Measurements from ENCODE around the gene ZNF638. TPM values are rescaled to one million over a fixed set of nuclear protein-coding genes. Genes with fewer than 3 reads are reported as not detected.

ZNF638 gene
- total RNA-seq, 1 experiment from 2014 or later = 80.8 TPM

DNA sequence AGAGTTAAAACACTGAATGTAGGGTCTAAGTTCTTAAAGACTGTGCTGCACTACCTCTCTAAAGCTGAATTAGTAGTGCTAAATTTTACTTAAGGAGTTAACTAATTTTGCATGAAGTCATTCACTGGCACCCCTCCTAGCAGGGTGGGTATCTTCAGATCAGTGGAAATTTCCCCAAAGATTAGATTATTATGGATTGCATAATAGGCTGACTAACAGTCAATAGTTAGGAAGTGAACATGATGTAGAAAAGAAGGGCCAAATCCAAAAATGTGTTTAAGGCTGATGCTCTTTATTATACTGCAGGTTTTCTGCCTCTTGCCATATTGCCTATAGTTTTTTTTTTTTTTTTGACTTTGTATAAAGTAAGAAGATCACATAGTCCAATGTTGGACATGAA is 5.2 kb downstream of the ZNF638 start:
- BruUV-seq (replicated peaks) = no TSS peak
- no peak overlapping the region for H3K27ac ChIP-seq (ENCODE audit: low read length)
- H3K9me3 ChIP-seq (ENCODE audit: control insufficient read depth, insufficient read depth, low read depth, low read length) = no peaks in the 10 kb centered on the region
- ChIA-PET POLR2A (no interaction called here), CTCF (no interaction called here)
- in situ Hi-C loops (cut with HindIII; ENCODE audit: low pct_unique_long_range_greater_than_20kb, low sequenced_read_pairs) (no loop called here), intact Hi-C loops (cut with micrococcal nuclease; ENCODE audit: unreplicated experiment) (no loop called here)
- H3K36me3 ChIP-seq (ENCODE audit: control insufficient read depth, insufficient read depth, low read length) = peaks cover 5% of the 10 kb centered on the region
- TF ChIP-seq, protein P1, sequence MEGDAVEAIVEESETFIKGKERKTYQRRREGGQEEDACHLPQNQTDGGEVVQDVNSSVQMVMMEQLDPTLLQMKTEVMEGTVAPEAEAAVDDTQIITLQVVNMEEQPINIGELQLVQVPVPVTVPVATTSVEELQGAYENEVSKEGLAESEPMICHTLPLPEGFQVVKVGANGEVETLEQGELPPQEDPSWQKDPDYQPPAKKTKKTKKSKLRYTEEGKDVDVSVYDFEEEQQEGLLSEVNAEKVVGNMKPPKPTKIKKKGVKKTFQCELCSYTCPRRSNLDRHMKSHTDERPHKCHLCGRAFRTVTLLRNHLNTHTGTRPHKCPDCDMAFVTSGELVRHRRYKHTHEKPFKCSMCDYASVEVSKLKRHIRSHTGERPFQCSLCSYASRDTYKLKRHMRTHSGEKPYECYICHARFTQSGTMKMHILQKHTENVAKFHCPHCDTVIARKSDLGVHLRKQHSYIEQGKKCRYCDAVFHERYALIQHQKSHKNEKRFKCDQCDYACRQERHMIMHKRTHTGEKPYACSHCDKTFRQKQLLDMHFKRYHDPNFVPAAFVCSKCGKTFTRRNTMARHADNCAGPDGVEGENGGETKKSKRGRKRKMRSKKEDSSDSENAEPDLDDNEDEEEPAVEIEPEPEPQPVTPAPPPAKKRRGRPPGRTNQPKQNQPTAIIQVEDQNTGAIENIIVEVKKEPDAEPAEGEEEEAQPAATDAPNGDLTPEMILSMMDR (IDR thresholded peaks at IDR 0.05) = no peak
- no peak for TF ChIP-seq POLR2AphosphoS5 (IDR thresholded peaks at IDR 0.05; ENCODE audit: low read depth, low read length)
- no peak for TF ChIP-seq TCF7L2 (IDR thresholded peaks at IDR 0.05; ENCODE audit: low read depth, low read length)
- no peak for TF ChIP-seq SIN3A (IDR thresholded peaks at IDR 0.05; ENCODE audit: borderline replicate concordance, insufficient read depth, low read depth, low read length)
- TF ChIP-seq, protein P2, sequence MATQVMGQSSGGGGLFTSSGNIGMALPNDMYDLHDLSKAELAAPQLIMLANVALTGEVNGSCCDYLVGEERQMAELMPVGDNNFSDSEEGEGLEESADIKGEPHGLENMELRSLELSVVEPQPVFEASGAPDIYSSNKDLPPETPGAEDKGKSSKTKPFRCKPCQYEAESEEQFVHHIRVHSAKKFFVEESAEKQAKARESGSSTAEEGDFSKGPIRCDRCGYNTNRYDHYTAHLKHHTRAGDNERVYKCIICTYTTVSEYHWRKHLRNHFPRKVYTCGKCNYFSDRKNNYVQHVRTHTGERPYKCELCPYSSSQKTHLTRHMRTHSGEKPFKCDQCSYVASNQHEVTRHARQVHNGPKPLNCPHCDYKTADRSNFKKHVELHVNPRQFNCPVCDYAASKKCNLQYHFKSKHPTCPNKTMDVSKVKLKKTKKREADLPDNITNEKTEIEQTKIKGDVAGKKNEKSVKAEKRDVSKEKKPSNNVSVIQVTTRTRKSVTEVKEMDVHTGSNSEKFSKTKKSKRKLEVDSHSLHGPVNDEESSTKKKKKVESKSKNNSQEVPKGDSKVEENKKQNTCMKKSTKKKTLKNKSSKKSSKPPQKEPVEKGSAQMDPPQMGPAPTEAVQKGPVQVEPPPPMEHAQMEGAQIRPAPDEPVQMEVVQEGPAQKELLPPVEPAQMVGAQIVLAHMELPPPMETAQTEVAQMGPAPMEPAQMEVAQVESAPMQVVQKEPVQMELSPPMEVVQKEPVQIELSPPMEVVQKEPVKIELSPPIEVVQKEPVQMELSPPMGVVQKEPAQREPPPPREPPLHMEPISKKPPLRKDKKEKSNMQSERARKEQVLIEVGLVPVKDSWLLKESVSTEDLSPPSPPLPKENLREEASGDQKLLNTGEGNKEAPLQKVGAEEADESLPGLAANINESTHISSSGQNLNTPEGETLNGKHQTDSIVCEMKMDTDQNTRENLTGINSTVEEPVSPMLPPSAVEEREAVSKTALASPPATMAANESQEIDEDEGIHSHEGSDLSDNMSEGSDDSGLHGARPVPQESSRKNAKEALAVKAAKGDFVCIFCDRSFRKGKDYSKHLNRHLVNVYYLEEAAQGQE (IDR thresholded peaks at IDR 0.05; ENCODE audit: insufficient read depth in 1 of 2, low read depth in 2 of 2, low read length in 1 of 2) = no peak
- H3K27me3 ChIP-seq (ENCODE audit: control insufficient read depth, insufficient read depth, low read length) = no peaks in the 10 kb centered on the region
- H3K4me3 ChIP-seq (ENCODE audit: low read depth in 2 of 2, low read length in 2 of 2) = no peak overlapping the region
- no peak for DNase-seq (ENCODE audit: low read depth, low spot score)
- H3K4me1 ChIP-seq (ENCODE audit: control insufficient read depth, insufficient read depth, low read length) = peaks cover 16% of the 10 kb centered on the region
- no peak for ATAC-seq

DNA sequence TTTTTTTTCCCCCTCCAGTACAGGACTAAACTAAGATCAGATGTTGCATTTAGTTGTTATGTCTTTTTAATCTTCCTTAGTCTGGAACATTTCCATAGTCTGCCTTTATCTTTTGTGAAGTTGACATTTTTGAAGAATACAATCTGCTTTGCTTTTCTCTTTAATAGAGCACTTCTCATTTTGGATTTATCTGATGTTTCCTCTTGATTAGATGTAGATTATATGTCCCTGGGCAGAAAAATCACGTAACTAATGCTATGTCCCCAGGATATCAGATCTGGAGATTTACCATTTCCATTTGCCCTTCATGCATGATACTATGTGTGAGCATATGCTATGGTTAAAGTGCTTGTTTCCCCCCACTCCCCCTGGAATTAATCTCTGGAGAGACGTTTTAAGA is 6.2 kb downstream of the ZNF638 start:
- H3K4me1 ChIP-seq (ENCODE audit: control insufficient read depth, insufficient read depth, low read length) = peaks cover 16% of the 10 kb centered on the region
- no peaks in the 10 kb centered on the region; the same call in 1 of the 2 replicates for H3K36me3 ChIP-seq (ENCODE audit: control insufficient read depth, insufficient read depth, low read length)
- H3K4me3 ChIP-seq (ENCODE audit: low read depth in 2 of 2, low read length in 2 of 2) = no peak overlapping the region
- DNase-seq (ENCODE audit: low read depth, low spot score) (no peak), ATAC-seq (no peak)
- POLR2A ChIA-PET = no interaction called here
- intact Hi-C loops (cut with micrococcal nuclease; ENCODE audit: unreplicated experiment) = no loop called here
- in situ Hi-C loops (cut with HindIII; ENCODE audit: low pct_unique_long_range_greater_than_20kb, low sequenced_read_pairs) = no loop called here
- no peaks in the 10 kb centered on the region for H3K27me3 ChIP-seq (ENCODE audit: control insufficient read depth, insufficient read depth, low read length)
- no TSS peak for BruUV-seq (replicated peaks)
- TF ChIP-seq TCF7L2 (IDR thresholded peaks at IDR 0.05; ENCODE audit: low read depth, low read length) (no peak), POLR2AphosphoS5 (IDR thresholded peaks at IDR 0.05; ENCODE audit: low read depth, low read length) (no peak), SIN3A (IDR thresholded peaks at IDR 0.05; ENCODE audit: borderline replicate concordance, insufficient read depth, low read depth, low read length) (no peak)
- TF ChIP-seq, protein P1 (IDR thresholded peaks at IDR 0.05) = no peak
- TF ChIP-seq, protein P2 (IDR thresholded peaks at IDR 0.05; ENCODE audit: insufficient read depth in 1 of 2, low read depth in 2 of 2, low read length in 1 of 2) = no peak
- CTCF ChIA-PET = no interaction called here
- H3K27ac ChIP-seq (ENCODE audit: low read length) = no peak overlapping the region
- H3K9me3 ChIP-seq (ENCODE audit: control insufficient read depth, insufficient read depth, low read depth, low read length) = no peaks in the 10 kb centered on the region

All from Panc1 (cell line).